GM10266 (cell line): ENCODE results near the gene UBE2QL1.

Experiments
- DNase-seq: peaks from one replicate; pipeline ENCODE4 v3.0.0; 2012; ENCODE audit errors: extremely low spot score
- CTCF ChIP-seq: IDR thresholded peaks from 2 replicates; pipeline ENCODE4 v1.5.1; 2012; ENCODE audit warnings: mild to moderate bottlenecking, low read depth; ENCODE audit not compliant: control insufficient read depth, insufficient read depth; ENCODE audit errors: missing control alignments

Gene UBE2QL1

DNA sequence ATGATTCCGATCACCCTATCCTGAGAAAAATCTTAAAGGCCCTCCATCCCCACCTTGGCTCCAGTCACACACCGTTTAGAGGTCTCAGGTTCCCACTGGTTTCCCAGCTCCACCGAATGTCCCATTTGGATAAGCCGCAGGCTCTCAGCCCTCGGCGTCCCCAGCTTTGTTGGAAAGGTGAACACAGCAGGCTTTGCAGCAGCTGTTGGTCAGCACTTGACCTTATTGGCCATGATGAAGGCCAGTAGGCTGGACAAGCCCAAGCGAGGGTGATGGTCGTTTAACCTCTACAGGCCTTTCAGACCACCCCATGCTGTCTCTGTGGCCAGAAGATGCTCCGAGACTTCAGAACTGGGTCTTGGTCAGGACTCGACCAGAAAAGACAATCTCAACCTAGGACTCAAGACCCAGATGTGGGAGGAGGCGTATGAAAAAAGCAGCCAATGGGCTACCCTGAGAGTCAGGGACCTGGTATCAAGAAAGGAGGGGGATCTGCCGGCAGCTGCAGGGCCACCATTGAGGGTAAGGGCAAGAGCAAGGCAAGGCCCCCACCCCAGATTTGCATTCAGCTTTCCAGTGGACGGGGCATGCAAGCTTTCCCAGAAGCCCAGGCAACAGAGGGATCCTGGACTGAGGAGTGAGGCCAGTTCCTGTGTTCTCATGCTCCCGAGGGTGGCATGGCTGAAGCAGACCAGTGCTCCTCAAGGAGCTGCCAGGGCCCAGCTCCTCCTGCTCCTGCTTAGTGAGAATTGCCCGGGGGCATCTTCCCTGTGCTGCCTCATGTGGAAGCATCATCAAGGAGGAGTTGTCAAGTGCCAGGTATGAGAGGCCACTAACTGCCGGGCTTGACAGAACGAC lies 13.4 kb downstream of the UBE2QL1 start:
- DNase-seq: no peak
- TF ChIP-seq CTCF: no peak

DNA sequence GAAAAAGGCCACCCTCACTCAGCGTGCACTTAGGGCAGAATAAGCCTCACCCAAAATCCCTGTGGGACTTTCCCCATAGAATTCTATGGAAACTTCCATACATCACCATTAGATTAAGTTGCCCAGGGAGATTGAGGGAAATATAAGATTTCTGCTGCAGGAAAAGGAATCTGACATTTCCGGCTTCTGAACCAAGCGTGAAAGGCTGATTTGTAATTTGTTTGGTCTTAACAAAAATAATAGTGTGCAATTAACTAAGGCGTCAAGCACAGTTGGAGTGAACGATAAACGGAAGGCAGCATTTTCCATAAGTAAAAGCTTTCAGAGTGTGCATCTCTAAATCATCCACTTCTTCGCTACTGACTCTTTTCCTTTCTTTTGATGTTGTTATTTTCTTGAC lies 14.0 kb downstream of the UBE2QL1 start:
- TF ChIP-seq CTCF: no peak
- DNase-seq: no peak

DNA sequence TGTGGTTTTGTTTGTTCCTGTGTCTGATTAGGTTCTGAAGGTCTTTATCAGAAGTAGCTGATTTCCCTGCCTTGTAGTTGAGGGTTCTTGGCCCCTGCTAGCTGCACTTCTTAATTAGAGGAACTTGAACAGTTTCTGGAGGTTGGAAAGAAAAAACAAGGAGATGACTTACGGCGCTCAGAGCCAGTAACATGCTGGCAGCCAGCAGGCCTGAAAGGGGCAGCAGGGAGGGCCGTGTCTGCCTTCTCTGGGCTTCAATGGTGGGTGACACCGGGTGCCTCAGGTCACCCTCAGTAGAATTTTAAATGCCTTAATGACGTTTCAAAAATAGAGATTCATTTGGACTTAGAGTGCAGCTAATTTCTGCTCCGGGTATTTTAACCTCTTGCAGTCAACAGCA lies 15.8 kb downstream of the UBE2QL1 start:
- TF ChIP-seq CTCF: no peak
- no peak for DNase-seq

DNA sequence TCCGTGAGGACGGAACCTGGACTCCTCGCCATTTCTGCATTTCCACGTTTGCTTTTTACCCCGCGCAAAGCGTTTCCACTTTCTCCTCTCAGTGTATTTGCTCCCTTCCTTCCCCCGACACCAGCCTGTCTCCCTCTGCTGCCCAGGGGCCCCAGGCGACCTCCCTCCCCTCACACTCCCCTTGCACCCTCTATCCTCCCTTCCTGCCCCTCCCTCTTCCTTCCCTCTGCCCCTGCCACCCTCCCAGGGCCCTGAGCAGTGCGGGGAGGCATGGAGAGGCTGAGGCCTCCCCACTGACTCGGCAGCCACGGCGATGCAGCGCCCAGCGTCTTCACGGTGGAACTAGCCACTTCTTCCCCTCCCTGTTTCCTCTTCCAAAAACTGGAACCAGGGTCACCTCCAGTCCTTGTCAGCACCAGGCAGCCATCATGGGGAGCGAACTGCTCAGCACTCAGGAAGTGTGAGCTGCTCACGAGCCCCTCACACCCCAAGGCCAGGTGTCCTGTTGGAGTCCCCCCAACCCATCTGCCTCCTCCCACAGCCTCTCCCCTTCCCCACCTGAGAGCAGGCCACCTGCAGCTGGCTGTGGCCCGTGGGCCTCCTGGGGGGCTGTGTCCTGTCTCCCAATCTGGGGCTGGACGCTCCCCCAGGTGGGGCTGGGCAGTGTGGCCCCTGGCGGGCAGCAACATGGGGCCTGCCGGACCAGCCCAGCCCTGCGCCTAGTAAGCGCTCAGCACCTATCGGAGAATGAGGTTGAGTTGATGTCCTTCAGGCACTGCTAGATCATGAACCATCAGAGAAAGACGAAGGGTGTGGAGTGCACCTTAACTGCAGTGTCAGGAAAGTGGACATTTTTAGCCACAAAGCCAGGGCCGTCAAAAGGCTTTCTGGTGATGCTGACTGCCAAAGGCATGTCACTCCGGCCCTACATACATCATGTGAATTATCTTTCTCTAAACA lies 17.5 kb downstream of the UBE2QL1 start:
- no peak for DNase-seq
- no peak for TF ChIP-seq CTCF

DNA sequence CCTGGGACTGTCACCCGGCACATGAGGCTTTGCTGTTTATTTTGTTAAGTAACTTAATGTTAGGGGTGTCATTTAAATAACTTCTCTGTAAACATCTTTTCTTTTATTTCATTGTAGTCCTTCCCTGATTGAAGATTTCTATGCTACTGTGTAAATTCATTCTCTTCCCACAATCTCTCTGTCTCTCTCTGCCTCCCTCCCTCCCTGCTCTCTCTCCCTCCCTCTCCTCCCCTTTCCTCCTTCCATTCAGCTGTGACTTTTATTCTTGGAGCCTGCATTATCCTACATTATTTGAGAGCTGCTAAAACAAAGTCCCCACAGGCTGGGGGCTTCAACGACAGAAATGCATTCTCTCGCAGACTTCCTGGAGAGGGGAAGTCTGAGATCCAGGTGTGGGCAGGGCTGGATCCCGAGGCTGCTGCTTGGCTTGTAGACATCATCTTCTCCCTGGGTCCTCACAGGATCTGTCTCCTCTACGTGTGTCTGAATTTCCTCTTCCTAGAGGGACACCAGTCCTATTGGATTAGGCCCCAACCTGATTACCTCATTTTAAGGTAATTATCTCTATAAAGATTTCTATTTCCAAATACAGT lies 18.4 kb downstream of the UBE2QL1 start:
- no peak for TF ChIP-seq CTCF
- DNase-seq: no peak

- TF ChIP-seq CTCF: no peak
- no peak for DNase-seq
Observed at GRCh38 chr5:6467591-6467990, 18.9 kb downstream of the UBE2QL1 start.
